Mammary epithelial cell (primary cell): Measurements from ENCODE around the gene SORD.
"Not testable (repeated sequence)": the region's sequence is repeated elsewhere in the genome, so short reads cannot be mapped to it uniquely, and the experiment has no call there.

Experiments used
- CTCF ChIP-seq, 2 donors: IDR thresholded peaks in 1 of 2; conservative IDR thresholded peaks in 1 of 2; 2 replicates each; pipeline ENCODE4 v1.5.1; 2011 to 2012; ENCODE audit warnings: inconsistent platforms in 2 of 2, low read length in 2 of 2, mild to moderate bottlenecking in 2 of 2, control low read depth in 1 of 2, low read depth in 1 of 2; ENCODE audit not compliant: insufficient read depth in 1 of 2; ENCODE audit errors: extremely low read depth in 1 of 2
- EZH2 ChIP-seq: IDR thresholded peaks from 2 replicates; pipeline ENCODE4 v1.6.1; 2012; ENCODE audit warnings: low read length, inconsistent platforms, borderline replicate concordance

- not testable (repeated sequence) for TF ChIP-seq CTCF (conservative IDR thresholded peaks at IDR 0.05 in 1 of 2, IDR thresholded peaks at IDR 0.05 in 1 of 2; ENCODE audit: extremely low read depth in 1 of 2, insufficient read depth in 1 of 2, low read depth in 1 of 2, low read length in 2 of 2); EZH2
Measured at GRCh38 chr15:44988870-44989219, 34.1 kb upstream of the SORD start.
